Measurements from ENCODE around the gene ATOH8.

DNA sequence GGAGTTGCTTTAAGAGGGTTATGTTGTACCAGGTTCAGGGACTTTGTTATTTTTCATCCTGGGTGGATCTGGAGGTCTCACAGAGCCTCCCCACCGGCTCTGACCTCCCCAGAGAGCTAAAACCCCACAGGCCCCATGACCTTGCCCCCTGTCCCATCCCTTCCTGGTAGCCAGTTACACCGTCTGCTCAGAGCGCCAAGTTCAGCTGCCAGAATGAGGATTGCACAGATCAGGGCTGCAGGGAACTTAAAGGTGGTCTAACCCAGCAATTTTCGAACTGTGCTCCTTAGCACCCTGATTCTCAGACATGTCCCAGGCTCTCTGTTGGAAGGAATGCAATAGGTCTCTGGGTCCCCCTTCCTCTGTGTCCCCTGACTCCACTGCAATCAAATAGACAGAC is 32.1 kb downstream of the ATOH8 start:
- TF ChIP-seq FOXJ3 (CRISPR knock-in tag; IDR thresholded peaks at IDR 0.05) (no peak), CTCF (IDR thresholded peaks at IDR 0.05) (no peak), EZH2phosphoT487 (IDR thresholded peaks at IDR 0.05; ENCODE audit: borderline replicate concordance, low read depth) (no peak), GATA2 (CRISPR knock-in tag; IDR thresholded peaks at IDR 0.05) (no peak), EP300 (IDR thresholded peaks at IDR 0.05; ENCODE audit: borderline replicate concordance in 1 of 2, low read depth in 1 of 2, low read length in 1 of 2) (no peak)

Data from SK-N-SH (cell line).